Caco-2 (cell line): ENCODE results near the gene HS6ST2. TPM values are rescaled to one million over a fixed set of nuclear protein-coding genes. Genes with fewer than 3 reads are reported as not detected.

Experiments
- BruUV-seq: library from RNA; stranded (reverse); fragments of 400-500 nt; replicated peaks from 2 replicates; lab custom pipeline; 2021; lab: Mats Ljungman, UMichigan
- CTCF ChIA-PET: fragments of 300-600 bp; sonication (Branson Sonifier 250); formaldehyde crosslinking; loops from one replicate; lab custom pipeline; 2022; ENCODE audit warnings: antibody characterized with exemption; lab: Charles Lee
- POLR2A ChIA-PET: fragments of 300-600 bp; sonication (Branson Sonifier 250); formaldehyde crosslinking; loops from one replicate; lab custom pipeline; 2022; ENCODE audit warnings: antibody characterized with exemption; lab: Charles Lee
- DNase-seq, 2 experiments: peaks; one replicate each; pipeline versions ENCODE4 v3.0.0 to v3.0.0-alpha.2; 2020 to 2022
- H3K27me3 ChIP-seq: replicated peaks from 2 replicates; pipeline ENCODE4 v1.6.0; 2011; ENCODE audit warnings: low read length; ENCODE audit not compliant: control insufficient read depth, insufficient read depth
- H3K36me3 ChIP-seq: 2 replicates; pipeline ENCODE4 v1.5.1; 2011; ENCODE audit warnings: low read length; ENCODE audit not compliant: control insufficient read depth, insufficient read depth
- H3K4me1 ChIP-seq: fragments of 250-450 bp; sonication (Bioruptor Pico); 2 replicates; pipeline ENCODE4 v1.5.1; 2020; ENCODE audit warnings: mild to moderate bottlenecking
- H3K4me3 ChIP-seq: 2 replicates; pipeline ENCODE4 v1.5.1; 2011; ENCODE audit warnings: low read depth, mild to moderate bottlenecking, control low read depth, low read length
- H3K9me3 ChIP-seq: fragments of 250-450 bp; sonication (Bioruptor Pico); 2 replicates; pipeline ENCODE4 v1.5.1; 2020; ENCODE audit warnings: mild to moderate bottlenecking, moderate library complexity
- H3K27ac Mint-ChIP-seq: one replicate; pipeline ENCODE4 v1.8.0; 2022; ENCODE audit warnings: mixed read lengths; ENCODE audit not compliant: unreplicated experiment
- H3K27me3 Mint-ChIP-seq: one replicate; pipeline ENCODE4 v1.8.0; 2022; ENCODE audit warnings: mixed read lengths; ENCODE audit not compliant: insufficient read depth, unreplicated experiment
- H3K36me3 Mint-ChIP-seq: one replicate; pipeline ENCODE4 v1.8.0; 2022; ENCODE audit warnings: mild to moderate bottlenecking, mixed read lengths; ENCODE audit not compliant: insufficient read depth, unreplicated experiment
- H3K4me1 Mint-ChIP-seq: one replicate; pipeline ENCODE4 v1.8.0; 2022; ENCODE audit warnings: low read depth, mixed read lengths; ENCODE audit not compliant: unreplicated experiment
- H3K4me3 Mint-ChIP-seq: one replicate; pipeline ENCODE4 v1.8.0; 2022; ENCODE audit warnings: mild to moderate bottlenecking, moderate library complexity, mixed read lengths; ENCODE audit not compliant: unreplicated experiment
- H3K9me3 Mint-ChIP-seq: one replicate; pipeline ENCODE4 v1.8.0; 2022; ENCODE audit warnings: mixed read lengths; ENCODE audit not compliant: unreplicated experiment
- CTCF ChIP-seq, 2 experiments: fragments of 200-600 bp in 1 of 2; IDR thresholded peaks; 1 replicate in 1 of 2; 2 replicates in 1 of 2; pipeline versions ENCODE4 v1.5.1 to v1.8.0; 2011 to 2022; ENCODE audit warnings: antibody characterized with exemption in 1 of 2, control low read depth in 1 of 2, inconsistent platforms in 1 of 2, low read depth in 1 of 2, low read length in 1 of 2, mild to moderate bottlenecking in 1 of 2, moderate library complexity in 1 of 2; ENCODE audit not compliant: insufficient read depth in 1 of 2, severe bottlenecking in 1 of 2, unreplicated experiment in 1 of 2
- intact Hi-C: fragments of 100-400 bp; cut with micrococcal nuclease; formaldehyde crosslinking; loops from one replicate; pipeline ENCODE4 v1.10.0; 2022; ENCODE audit not compliant: unreplicated experiment
- total RNA-seq: library from RNA; stranded (reverse); gene quantifications from 2 replicates; pipeline ENCODE4 v1.2.3, GENCODE V29; 2022

The HS6ST2 gene
- total RNA-seq, 1 experiment from 2014 or later, result 34.9 TPM

- Mint-ChIP-seq H3K4me3 (no peak overlapping the region), H3K4me1 (no peaks in the 10 kb centered on the region), H3K27ac (no peak overlapping the region), H3K27me3 (no peaks in the 10 kb centered on the region), H3K9me3 (no peaks in the 10 kb centered on the region), H3K36me3 (no peaks in the 10 kb centered on the region)
- DNase-seq, result no peak
- Histone ChIP-seq H3K4me3 (no peak overlapping the region), H3K9me3 (no peaks in the 10 kb centered on the region), H3K36me3 (no peaks in the 10 kb centered on the region), H3K4me1 (no peaks in the 10 kb centered on the region), H3K27me3 (no peaks in the 10 kb centered on the region)
- no peak for TF ChIP-seq CTCF (IDR thresholded peaks at IDR 0.05; ENCODE audit: insufficient read depth in 1 of 2, low read depth in 1 of 2, low read length in 1 of 2, severe bottlenecking in 1 of 2, unreplicated experiment in 1 of 2)
- POLR2A ChIA-PET, result no interaction called here
- no TSS peak for BruUV-seq
- intact Hi-C loops, result no loop called here
- CTCF ChIA-PET, result no interaction called here
Observed at GRCh38 chrX:132748268-132748667, 210.2 kb downstream of the HS6ST2 start.

- Mint-ChIP-seq H3K27ac (no peak overlapping the region), H3K4me1 (peaks cover 6% of the 10 kb centered on the region), H3K4me3 (no peak overlapping the region), H3K36me3 (no peaks in the 10 kb centered on the region), H3K27me3 (no peaks in the 10 kb centered on the region), H3K9me3 (no peaks in the 10 kb centered on the region)
- no peak for DNase-seq
- no peak overlapping the region for H3K4me3 ChIP-seq
- no peak for TF ChIP-seq CTCF (IDR thresholded peaks at IDR 0.05; ENCODE audit: insufficient read depth in 1 of 2, low read depth in 1 of 2, low read length in 1 of 2, severe bottlenecking in 1 of 2, unreplicated experiment in 1 of 2)
- intact Hi-C loops, result no loop called here
- H3K27me3 ChIP-seq, result no peaks in the 10 kb centered on the region
- H3K4me1 ChIP-seq, result no peaks in the 10 kb centered on the region
- H3K36me3 ChIP-seq, result no peaks in the 10 kb centered on the region
- POLR2A ChIA-PET, result no interaction called here
- H3K9me3 ChIP-seq, result no peaks in the 10 kb centered on the region
- CTCF ChIA-PET, result no interaction called here
- BruUV-seq, result no TSS peak
Observed at GRCh38 chrX:132745593-132745992, 212.8 kb downstream of the HS6ST2 start.

GRCh38 chrX:132744470-132744869, 214.0 kb downstream of the HS6ST2 start:
- no peak overlapping the region for H3K27ac Mint-ChIP-seq
- POLR2A ChIA-PET, result no interaction called here

More at GRCh38 chrX:132744470-132744869, 214.0 kb downstream of the HS6ST2 start:
- Mint-ChIP-seq H3K36me3 (no peaks in the 10 kb centered on the region), H3K9me3 (no peaks in the 10 kb centered on the region), H3K4me3 (no peak overlapping the region), H3K27me3 (no peaks in the 10 kb centered on the region), H3K4me1 (peaks cover 6% of the 10 kb centered on the region)
- CTCF ChIA-PET, result no interaction called here
- Histone ChIP-seq H3K36me3 (no peaks in the 10 kb centered on the region), H3K27me3 (no peaks in the 10 kb centered on the region), H3K4me3 (no peak overlapping the region), H3K9me3 (no peaks in the 10 kb centered on the region), H3K4me1 (no peaks in the 10 kb centered on the region)
- no TSS peak for BruUV-seq
- no peak for TF ChIP-seq CTCF (IDR thresholded peaks at IDR 0.05; ENCODE audit: insufficient read depth in 1 of 2, low read depth in 1 of 2, low read length in 1 of 2, severe bottlenecking in 1 of 2, unreplicated experiment in 1 of 2)
- intact Hi-C loops, result loop anchor here (5.0 kb wide), 1 partner anchor 428 kb away; no protein-coding TSS in a partner anchor
- DNase-seq, result no peak
